ENCODE results near the gene ATP6V0A1.

ATP6V0A1 gene

DNA sequence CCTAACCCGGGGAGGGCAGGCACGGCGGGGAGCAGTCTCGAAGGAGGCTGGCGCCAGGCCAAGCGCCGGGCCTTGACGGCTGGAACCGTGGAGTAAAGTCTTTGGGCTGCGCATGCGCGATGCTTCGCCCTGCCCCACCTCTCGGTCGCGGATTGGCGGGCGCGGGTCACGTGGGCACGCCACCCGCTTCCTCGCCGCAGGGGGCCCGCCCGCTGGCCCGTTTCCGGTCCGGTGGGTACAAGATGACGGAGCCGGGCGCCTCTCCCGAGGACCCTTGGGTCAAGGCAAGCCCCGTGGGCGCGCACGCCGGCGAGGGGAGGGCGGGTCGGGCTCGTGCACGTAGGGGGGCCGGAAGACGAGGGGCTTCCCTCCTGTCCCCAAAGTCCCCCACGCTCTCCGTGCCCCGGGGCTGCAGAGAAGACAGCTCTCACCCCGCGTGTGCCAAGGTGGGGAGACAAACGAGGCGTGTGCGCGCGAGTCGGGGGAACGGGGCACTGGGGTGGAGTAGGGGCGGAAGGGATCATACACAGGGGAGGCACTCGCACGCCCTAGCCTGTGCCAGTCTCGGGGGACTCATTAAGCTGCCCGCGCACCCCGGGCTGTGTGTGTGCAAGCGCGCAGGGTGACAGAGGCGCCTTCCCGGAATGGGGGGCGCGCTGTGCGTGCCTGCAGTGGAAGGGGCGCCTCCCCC is 108.3 kb downstream of the ATP6V0A1 start, which contains the start of gene MLX:
TSS of gene MLX (plus strand) at position 218 of the 691 bp plus-strand sequence. CDS start at position 243, 25 bp downstream.
- peak; percentile 100 for DNase-seq (ENCODE audit: low spot score)
- TF ChIP-seq, protein P1, sequence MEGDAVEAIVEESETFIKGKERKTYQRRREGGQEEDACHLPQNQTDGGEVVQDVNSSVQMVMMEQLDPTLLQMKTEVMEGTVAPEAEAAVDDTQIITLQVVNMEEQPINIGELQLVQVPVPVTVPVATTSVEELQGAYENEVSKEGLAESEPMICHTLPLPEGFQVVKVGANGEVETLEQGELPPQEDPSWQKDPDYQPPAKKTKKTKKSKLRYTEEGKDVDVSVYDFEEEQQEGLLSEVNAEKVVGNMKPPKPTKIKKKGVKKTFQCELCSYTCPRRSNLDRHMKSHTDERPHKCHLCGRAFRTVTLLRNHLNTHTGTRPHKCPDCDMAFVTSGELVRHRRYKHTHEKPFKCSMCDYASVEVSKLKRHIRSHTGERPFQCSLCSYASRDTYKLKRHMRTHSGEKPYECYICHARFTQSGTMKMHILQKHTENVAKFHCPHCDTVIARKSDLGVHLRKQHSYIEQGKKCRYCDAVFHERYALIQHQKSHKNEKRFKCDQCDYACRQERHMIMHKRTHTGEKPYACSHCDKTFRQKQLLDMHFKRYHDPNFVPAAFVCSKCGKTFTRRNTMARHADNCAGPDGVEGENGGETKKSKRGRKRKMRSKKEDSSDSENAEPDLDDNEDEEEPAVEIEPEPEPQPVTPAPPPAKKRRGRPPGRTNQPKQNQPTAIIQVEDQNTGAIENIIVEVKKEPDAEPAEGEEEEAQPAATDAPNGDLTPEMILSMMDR (IDR thresholded peaks at IDR 0.05; ENCODE audit: extremely low read depth, missing control alignments) = no peak

DNA sequence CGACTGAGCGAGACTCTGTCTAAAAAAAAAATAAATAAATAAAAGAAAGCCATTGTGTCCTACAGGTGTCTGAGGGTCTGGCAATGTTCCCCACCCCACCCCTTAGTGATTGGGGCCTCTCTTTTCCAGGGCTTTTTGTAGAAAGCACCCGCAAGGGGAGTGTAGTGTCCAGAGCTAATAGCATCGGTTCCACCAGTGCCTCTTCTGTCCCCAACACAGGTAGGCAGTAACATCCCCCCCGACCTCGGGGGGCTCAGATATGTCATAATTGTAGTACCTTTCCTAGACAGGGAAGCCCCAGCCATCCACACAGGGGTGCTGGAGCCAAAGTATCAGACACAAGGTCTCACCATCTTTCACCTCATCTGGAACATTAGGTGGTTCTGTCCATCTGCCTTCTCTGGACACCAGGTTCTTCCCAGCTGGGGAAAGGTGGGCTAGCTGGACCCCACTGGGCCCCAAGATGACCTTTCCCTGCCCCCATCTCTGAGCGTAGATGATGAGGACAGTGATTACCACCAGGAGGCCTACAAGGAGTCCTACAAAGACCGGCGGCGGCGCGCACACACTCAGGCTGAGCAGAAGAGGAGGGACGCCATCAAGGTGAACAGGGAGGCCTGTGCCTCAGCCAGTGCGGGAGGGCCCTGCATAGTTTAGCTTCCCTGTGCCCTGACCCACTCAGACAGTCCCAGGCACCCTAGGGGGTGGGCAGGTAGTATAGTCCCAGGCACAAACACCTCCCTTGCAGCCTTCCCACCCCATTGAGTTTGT is 109.8 kb downstream of the ATP6V0A1 start:
- no peak for DNase-seq (ENCODE audit: low spot score)
- TF ChIP-seq, protein P1 (IDR thresholded peaks at IDR 0.05; ENCODE audit: extremely low read depth, missing control alignments) = no peak

DNA sequence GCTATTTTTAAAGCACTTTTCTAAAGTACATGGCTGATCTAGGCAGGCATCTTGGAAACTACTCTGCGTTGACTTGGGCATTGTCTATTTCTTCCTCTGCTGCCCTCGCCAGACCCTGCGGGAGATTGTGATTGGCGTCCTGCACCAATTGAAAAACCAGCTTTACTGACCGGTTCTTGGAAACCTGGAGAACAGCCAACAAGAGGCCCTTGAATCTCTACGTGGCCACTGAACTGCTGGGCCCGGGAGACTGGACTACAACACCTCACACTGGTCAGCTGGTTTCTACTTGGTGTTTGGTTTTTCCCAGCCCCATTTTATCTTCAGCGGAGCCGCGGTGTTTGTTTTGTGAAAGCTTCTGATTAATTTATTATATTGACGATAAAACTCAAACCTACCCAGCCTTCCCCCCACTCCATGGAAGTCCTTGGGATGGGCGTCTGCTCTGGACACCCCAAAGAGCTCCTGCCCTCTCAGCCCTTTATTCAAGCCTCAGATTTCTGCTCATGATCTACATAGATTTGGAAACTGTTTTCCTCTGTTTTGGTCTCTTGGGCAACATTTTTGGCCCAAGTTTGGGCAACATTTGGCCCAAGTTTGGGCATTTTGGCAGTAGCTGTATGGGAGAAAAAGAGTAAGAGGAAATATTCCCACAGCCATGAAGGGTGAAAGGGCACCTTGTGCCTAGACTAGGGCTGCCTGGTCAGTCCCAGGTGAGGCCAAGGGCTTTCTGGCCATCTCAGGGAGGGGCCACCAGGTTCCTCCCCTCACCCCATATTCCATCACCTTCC is 113.0 kb downstream of the ATP6V0A1 start:
- DNase-seq (ENCODE audit: low spot score) = no peak
- TF ChIP-seq, protein P1 (IDR thresholded peaks at IDR 0.05; ENCODE audit: extremely low read depth, missing control alignments) = no peak
